ENCODE results near the gene FBN1. TPM values are rescaled to one million over a fixed set of nuclear protein-coding genes. Genes with fewer than 3 reads are reported as not detected.

Gene FBN1
- total and polyA plus RNA-seq, 2 donors, result 6.3 to 19.5 TPM

GRCh38 chr15:48472756-48473155, 172.8 kb downstream of the FBN1 start:
- WGBS, result 97% methylated on average over 2 of the region's 2 CpGs
- Histone ChIP-seq H3K4me1 (ENCODE audit: control insufficient read depth in 2 of 2, insufficient read depth in 2 of 2, low read length in 2 of 2) (no peaks in the 10 kb centered on the region), H3K36me3 (ENCODE audit: control insufficient read depth in 2 of 2, insufficient read depth in 2 of 2, low read length in 1 of 2) (peaks cover 3% of the 10 kb centered on the region in 2 donors), H3K27ac (ENCODE audit: low read depth in 1 of 2, low read length in 1 of 2) (no peak overlapping the region), H3K27me3 (ENCODE audit: control insufficient read depth in 2 of 2, insufficient read depth in 1 of 2, low read length in 1 of 2) (no peaks in the 10 kb centered on the region), H3K9me3 (ENCODE audit: control insufficient read depth in 2 of 2, insufficient read depth in 1 of 2, low read length in 1 of 2) (no peaks in the 10 kb centered on the region), H3K4me3 (ENCODE audit: low read length in 2 of 2) (no peak overlapping the region)
- DNase-seq (ENCODE audit: low read depth in 6 of 9, low spot score in 9 of 9), result no peak

GRCh38 chr15:48471073-48471472, 174.4 kb downstream of the FBN1 start:
- H3K27me3 ChIP-seq (ENCODE audit: control insufficient read depth in 2 of 2, insufficient read depth in 1 of 2, low read length in 1 of 2), result no peaks in the 10 kb centered on the region
- no peak overlapping the region for H3K4me3 ChIP-seq (ENCODE audit: low read length in 2 of 2)
- H3K9me3 ChIP-seq (ENCODE audit: control insufficient read depth in 2 of 2, insufficient read depth in 1 of 2, low read length in 1 of 2), result no peaks in the 10 kb centered on the region
- H3K27ac ChIP-seq (ENCODE audit: low read depth in 1 of 2, low read length in 1 of 2), result no peak overlapping the region
- 97% methylated on average over 5 of the region's 5 CpGs for WGBS
- H3K4me1 ChIP-seq (ENCODE audit: control insufficient read depth in 2 of 2, insufficient read depth in 2 of 2, low read length in 2 of 2), result no peaks in the 10 kb centered on the region
- peaks cover 3 to 6% of the 10 kb centered on the region in 2 donors for H3K36me3 ChIP-seq (ENCODE audit: control insufficient read depth in 2 of 2, insufficient read depth in 2 of 2, low read length in 1 of 2)
- no peak for DNase-seq (ENCODE audit: low read depth in 6 of 9, low spot score in 9 of 9)

- DNase-seq (ENCODE audit: low read depth in 6 of 9, low spot score in 9 of 9), result no peak
- H3K27ac ChIP-seq (ENCODE audit: low read depth in 1 of 2, low read length in 1 of 2), result no peak overlapping the region
- 97% methylated on average over 4 of the region's 4 CpGs for WGBS
- no peak overlapping the region for H3K4me3 ChIP-seq (ENCODE audit: low read length in 2 of 2)
- H3K4me1 ChIP-seq (ENCODE audit: control insufficient read depth in 2 of 2, insufficient read depth in 2 of 2, low read length in 2 of 2), result no peaks in the 10 kb centered on the region
- no peaks in the 10 kb centered on the region for H3K9me3 ChIP-seq (ENCODE audit: control insufficient read depth in 2 of 2, insufficient read depth in 1 of 2, low read length in 1 of 2)
- no peaks in the 10 kb centered on the region for H3K27me3 ChIP-seq (ENCODE audit: control insufficient read depth in 2 of 2, insufficient read depth in 1 of 2, low read length in 1 of 2)
- peaks cover 3 to 6% of the 10 kb centered on the region in 2 donors for H3K36me3 ChIP-seq (ENCODE audit: control insufficient read depth in 2 of 2, insufficient read depth in 2 of 2, low read length in 1 of 2)
These were observed 175.4 kb downstream of the FBN1 start for GRCh38 chr15:48470096-48470495.

- DNase-seq (ENCODE audit: low read depth in 6 of 9, low spot score in 9 of 9), result no peak
- Histone ChIP-seq H3K27ac (ENCODE audit: low read depth in 1 of 2, low read length in 1 of 2) (no peak overlapping the region), H3K4me1 (ENCODE audit: control insufficient read depth in 2 of 2, insufficient read depth in 2 of 2, low read length in 2 of 2) (no peaks in the 10 kb centered on the region), H3K9me3 (ENCODE audit: control insufficient read depth in 2 of 2, insufficient read depth in 1 of 2, low read length in 1 of 2) (no peaks in the 10 kb centered on the region), H3K27me3 (ENCODE audit: control insufficient read depth in 2 of 2, insufficient read depth in 1 of 2, low read length in 1 of 2) (no peaks in the 10 kb centered on the region), H3K36me3 (ENCODE audit: control insufficient read depth in 2 of 2, insufficient read depth in 2 of 2, low read length in 1 of 2) (peaks cover 3 to 6% of the 10 kb centered on the region in 2 donors), H3K4me3 (ENCODE audit: low read length in 2 of 2) (no peak overlapping the region)
- WGBS, result 96% methylated on average over 5 of the region's 5 CpGs
These were observed 175.8 kb downstream of the FBN1 start for GRCh38 chr15:48469681-48470080.

- Histone ChIP-seq H3K9me3 (ENCODE audit: control insufficient read depth in 2 of 2, insufficient read depth in 1 of 2, low read length in 1 of 2) (no peaks in the 10 kb centered on the region), H3K36me3 (ENCODE audit: control insufficient read depth in 2 of 2, insufficient read depth in 2 of 2, low read length in 1 of 2) (peaks cover 3 to 6% of the 10 kb centered on the region in 2 donors), H3K27ac (ENCODE audit: low read depth in 1 of 2, low read length in 1 of 2) (no peak overlapping the region), H3K4me3 (ENCODE audit: low read length in 2 of 2) (no peak overlapping the region), H3K27me3 (ENCODE audit: control insufficient read depth in 2 of 2, insufficient read depth in 1 of 2, low read length in 1 of 2) (no peaks in the 10 kb centered on the region), H3K4me1 (ENCODE audit: control insufficient read depth in 2 of 2, insufficient read depth in 2 of 2, low read length in 2 of 2) (no peaks in the 10 kb centered on the region)
- WGBS, result 98% methylated on average over 6 of the region's 6 CpGs
- no peak for DNase-seq (ENCODE audit: low read depth in 6 of 9, low spot score in 9 of 9)
These were observed 176.2 kb downstream of the FBN1 start for GRCh38 chr15:48469271-48469670.

- WGBS, result 95% methylated on average over 4 of the region's 4 CpGs
- Histone ChIP-seq H3K27me3 (ENCODE audit: control insufficient read depth in 2 of 2, insufficient read depth in 1 of 2, low read length in 1 of 2) (no peaks in the 10 kb centered on the region), H3K4me1 (ENCODE audit: control insufficient read depth in 2 of 2, insufficient read depth in 2 of 2, low read length in 2 of 2) (no peaks in the 10 kb centered on the region), H3K27ac (ENCODE audit: low read depth in 1 of 2, low read length in 1 of 2) (no peak overlapping the region), H3K4me3 (ENCODE audit: low read length in 2 of 2) (no peak overlapping the region), H3K9me3 (ENCODE audit: control insufficient read depth in 2 of 2, insufficient read depth in 1 of 2, low read length in 1 of 2) (no peaks in the 10 kb centered on the region), H3K36me3 (ENCODE audit: control insufficient read depth in 2 of 2, insufficient read depth in 2 of 2, low read length in 1 of 2) (peaks cover 3 to 6% of the 10 kb centered on the region in 2 donors)
- DNase-seq (ENCODE audit: low read depth in 6 of 9, low spot score in 9 of 9), result no peak
These were observed 177.7 kb downstream of the FBN1 start for GRCh38 chr15:48467801-48468200.

GRCh38 chr15:48466820-48467219, 178.7 kb downstream of the FBN1 start:
- 98% methylated on average over 1 of the region's 1 CpG for WGBS
- H3K4me1 ChIP-seq (ENCODE audit: control insufficient read depth in 2 of 2, insufficient read depth in 2 of 2, low read length in 2 of 2), result no peaks in the 10 kb centered on the region
- H3K9me3 ChIP-seq (ENCODE audit: control insufficient read depth in 2 of 2, insufficient read depth in 1 of 2, low read length in 1 of 2), result no peaks in the 10 kb centered on the region
- no peak for DNase-seq (ENCODE audit: low read depth in 6 of 9, low spot score in 9 of 9)
- H3K27ac ChIP-seq (ENCODE audit: low read depth in 1 of 2, low read length in 1 of 2), result no peak overlapping the region
- peaks cover 3 to 6% of the 10 kb centered on the region in 2 donors for H3K36me3 ChIP-seq (ENCODE audit: control insufficient read depth in 2 of 2, insufficient read depth in 2 of 2, low read length in 1 of 2)
- no peak overlapping the region for H3K4me3 ChIP-seq (ENCODE audit: low read length in 2 of 2)
- H3K27me3 ChIP-seq (ENCODE audit: control insufficient read depth in 2 of 2, insufficient read depth in 1 of 2, low read length in 1 of 2), result no peaks in the 10 kb centered on the region

GRCh38 chr15:48466079-48466478, 179.4 kb downstream of the FBN1 start:
- no peak overlapping the region for H3K4me3 ChIP-seq (ENCODE audit: low read length in 2 of 2)
- H3K27ac ChIP-seq (ENCODE audit: low read depth in 1 of 2, low read length in 1 of 2), result no peak overlapping the region
- no peaks in the 10 kb centered on the region for H3K4me1 ChIP-seq (ENCODE audit: control insufficient read depth in 2 of 2, insufficient read depth in 2 of 2, low read length in 2 of 2)
- H3K9me3 ChIP-seq (ENCODE audit: control insufficient read depth in 2 of 2, insufficient read depth in 1 of 2, low read length in 1 of 2), result no peaks in the 10 kb centered on the region
- DNase-seq (ENCODE audit: low read depth in 6 of 9, low spot score in 9 of 9), result no peak
- no peaks in the 10 kb centered on the region for H3K27me3 ChIP-seq (ENCODE audit: control insufficient read depth in 2 of 2, insufficient read depth in 1 of 2, low read length in 1 of 2)
- peaks cover 3 to 6% of the 10 kb centered on the region in 2 donors for H3K36me3 ChIP-seq (ENCODE audit: control insufficient read depth in 2 of 2, insufficient read depth in 2 of 2, low read length in 1 of 2)

- Histone ChIP-seq H3K9me3 (ENCODE audit: control insufficient read depth in 2 of 2, insufficient read depth in 1 of 2, low read length in 1 of 2) (no peaks in the 10 kb centered on the region), H3K36me3 (ENCODE audit: control insufficient read depth in 2 of 2, insufficient read depth in 2 of 2, low read length in 1 of 2) (peaks cover 3 to 6% of the 10 kb centered on the region in 2 donors), H3K4me3 (ENCODE audit: low read length in 2 of 2) (no peak overlapping the region), H3K27me3 (ENCODE audit: control insufficient read depth in 2 of 2, insufficient read depth in 1 of 2, low read length in 1 of 2) (no peaks in the 10 kb centered on the region), H3K27ac (ENCODE audit: low read depth in 1 of 2, low read length in 1 of 2) (no peak overlapping the region), H3K4me1 (ENCODE audit: control insufficient read depth in 2 of 2, insufficient read depth in 2 of 2, low read length in 2 of 2) (no peaks in the 10 kb centered on the region)
- 97% methylated on average over 5 of the region's 5 CpGs for WGBS
- no peak for DNase-seq (ENCODE audit: low read depth in 6 of 9, low spot score in 9 of 9)
These were observed 180.1 kb downstream of the FBN1 start for GRCh38 chr15:48465410-48465809.

- Histone ChIP-seq H3K27ac (ENCODE audit: low read depth in 1 of 2, low read length in 1 of 2) (no peak overlapping the region), H3K36me3 (ENCODE audit: control insufficient read depth in 2 of 2, insufficient read depth in 2 of 2, low read length in 1 of 2) (peaks cover 0 to 3% of the 10 kb centered on the region in 2 donors), H3K9me3 (ENCODE audit: control insufficient read depth in 2 of 2, insufficient read depth in 1 of 2, low read length in 1 of 2) (no peaks in the 10 kb centered on the region), H3K27me3 (ENCODE audit: control insufficient read depth in 2 of 2, insufficient read depth in 1 of 2, low read length in 1 of 2) (no peaks in the 10 kb centered on the region), H3K4me3 (ENCODE audit: low read length in 2 of 2) (no peak overlapping the region), H3K4me1 (ENCODE audit: control insufficient read depth in 2 of 2, insufficient read depth in 2 of 2, low read length in 2 of 2) (no peaks in the 10 kb centered on the region)
- 97% methylated on average over 4 of the region's 4 CpGs for WGBS
- no peak for DNase-seq (ENCODE audit: low read depth in 6 of 9, low spot score in 9 of 9)
These were observed 182.1 kb downstream of the FBN1 start for GRCh38 chr15:48463366-48463880.

Measured in thymus (tissue), 11 donors.